Adipocyte (in vitro differentiated cells): Measurements from ENCODE around the gene PDZD2.

ENCODE experiments used
- DNase-seq: peaks from one replicate; pipeline ENCODE4 v3.0.0-alpha.2; 2015; ENCODE audit warnings: low read depth
- H3K27me3 ChIP-seq: replicated peaks from 2 replicates; pipeline ENCODE4 v1.7.0; 2013; ENCODE audit warnings: mild to moderate bottlenecking, low read length, moderate library complexity; ENCODE audit not compliant: control insufficient read depth, insufficient read depth
- H3K36me3 ChIP-seq: 2 replicates; pipeline ENCODE4 v1.7.0; 2013; ENCODE audit warnings: low read length, mild to moderate bottlenecking, moderate library complexity; ENCODE audit not compliant: control insufficient read depth, insufficient read depth, severe bottlenecking
- H3K4me1 ChIP-seq: 2 replicates; pipeline ENCODE4 v1.7.0; 2013; ENCODE audit warnings: mild to moderate bottlenecking, low read length, moderate library complexity; ENCODE audit not compliant: control insufficient read depth, insufficient read depth
- H3K4me3 ChIP-seq: 2 replicates; pipeline ENCODE4 v1.7.0; 2013; ENCODE audit warnings: mild to moderate bottlenecking, low read length, moderate library complexity
- H3K9ac ChIP-seq: 2 replicates; pipeline ENCODE4 v1.7.0; 2013; ENCODE audit warnings: mild to moderate bottlenecking, low read length, moderate library complexity
- H3K9me3 ChIP-seq: 2 replicates; pipeline ENCODE4 v1.7.0; 2013; ENCODE audit warnings: mild to moderate bottlenecking, low read length, moderate library complexity; ENCODE audit not compliant: control insufficient read depth

Gene PDZD2

DNA sequence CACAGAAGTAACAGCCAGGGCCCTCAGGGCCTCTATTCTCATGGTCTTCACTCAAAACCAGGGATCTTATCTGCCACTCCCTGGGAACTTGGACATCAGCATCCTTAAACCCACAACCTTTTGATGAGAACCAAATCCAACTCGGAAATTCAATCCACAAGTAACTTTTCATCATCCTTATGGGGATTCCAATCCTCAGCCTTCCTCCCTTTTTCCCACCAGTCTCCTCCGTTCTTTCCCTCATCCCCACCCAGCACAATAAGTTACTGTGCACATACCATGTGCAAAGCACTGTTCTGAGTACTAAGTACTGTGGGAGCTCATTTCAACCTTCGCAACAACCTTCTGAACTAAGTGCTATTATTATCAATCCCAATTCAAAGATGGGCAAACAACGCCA, 518.1 kb downstream of the PDZD2 start:
- no peak for DNase-seq
- H3K4me3 ChIP-seq, result no peak overlapping the region
- H3K4me1 ChIP-seq, result peaks cover 44% of the 10 kb centered on the region
- peaks cover 12% of the 10 kb centered on the region for H3K36me3 ChIP-seq
- H3K27me3 ChIP-seq, result no peaks in the 10 kb centered on the region
- H3K9me3 ChIP-seq, result no peaks in the 10 kb centered on the region
- no peak overlapping the region for H3K9ac ChIP-seq

- H3K36me3 ChIP-seq, result peaks cover 12% of the 10 kb centered on the region
- H3K9ac ChIP-seq, result no peak overlapping the region
- H3K4me1 ChIP-seq, result peaks cover 38% of the 10 kb centered on the region
- no peaks in the 10 kb centered on the region for H3K9me3 ChIP-seq
- no peak for DNase-seq
- no peaks in the 10 kb centered on the region for H3K27me3 ChIP-seq
- H3K4me3 ChIP-seq, result no peak overlapping the region
Measured at GRCh38 chr5:32158679-32158975, 519.7 kb downstream of the PDZD2 start.

DNA sequence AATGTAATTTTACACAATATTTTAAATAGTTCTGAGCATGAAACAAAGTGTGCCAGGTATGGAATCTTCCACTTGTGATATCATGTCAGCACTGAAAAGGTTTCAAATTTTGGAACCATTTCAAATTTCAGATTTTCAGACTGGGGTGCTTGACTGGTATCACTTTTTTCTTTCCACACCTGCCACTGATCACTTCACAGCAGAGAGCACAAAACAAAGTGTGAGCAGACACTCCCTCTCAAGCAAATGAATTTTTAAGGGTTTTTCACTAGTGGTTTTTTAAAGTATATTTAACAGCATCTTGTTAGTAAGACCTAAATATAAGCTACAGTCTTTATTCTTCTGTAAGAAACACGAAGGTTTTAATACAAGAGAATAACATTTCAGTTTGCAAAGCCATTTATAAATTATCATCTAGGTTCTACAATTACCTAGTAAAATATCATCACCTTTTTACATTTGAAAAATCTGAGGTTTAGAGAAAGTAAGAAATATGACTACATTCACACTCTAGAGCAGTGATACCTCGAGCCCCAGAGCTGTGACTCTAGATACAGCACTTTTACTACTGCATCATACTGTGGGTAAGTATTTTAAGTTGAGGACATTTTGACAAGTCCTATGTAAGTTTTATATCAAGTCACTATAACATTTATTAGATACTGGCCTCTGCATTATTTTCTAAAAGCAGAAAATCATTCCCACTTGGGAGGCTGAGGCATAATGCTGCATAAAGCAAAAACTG, 520.6 kb downstream of the PDZD2 start:
- no peak overlapping the region for H3K4me3 ChIP-seq

DNA sequence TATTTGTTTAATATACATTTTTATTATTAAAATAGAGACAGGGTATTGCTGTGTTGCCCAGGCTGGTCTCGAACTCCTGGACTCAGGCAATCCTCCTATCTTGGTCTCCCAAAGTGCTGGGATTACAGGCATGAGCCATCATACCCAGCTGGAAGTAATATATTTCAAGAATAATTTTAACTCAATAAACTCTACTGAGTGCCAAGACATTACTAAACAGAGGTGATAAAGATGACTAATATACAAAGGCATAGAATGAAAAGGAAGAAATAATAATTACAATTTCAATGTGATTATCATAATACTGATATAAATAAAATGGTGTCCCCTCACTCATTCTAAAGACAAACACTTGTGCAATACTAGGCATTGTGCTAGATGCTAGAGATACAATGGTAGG, 521.3 kb downstream of the PDZD2 start:
- peaks cover 42% of the 10 kb centered on the region for H3K4me1 ChIP-seq
- no peak overlapping the region for H3K9ac ChIP-seq
- no peaks in the 10 kb centered on the region for H3K9me3 ChIP-seq
- peaks cover 12% of the 10 kb centered on the region for H3K36me3 ChIP-seq
- DNase-seq, result no peak
- no peaks in the 10 kb centered on the region for H3K27me3 ChIP-seq
- no peak overlapping the region for H3K4me3 ChIP-seq

More for the DNA sequence above, 520.6 kb downstream of the PDZD2 start:
- no peaks in the 10 kb centered on the region for H3K9me3 ChIP-seq
- H3K9ac ChIP-seq, result no peak overlapping the region
- no peak for DNase-seq
- H3K4me1 ChIP-seq, result peaks cover 39% of the 10 kb centered on the region
- H3K36me3 ChIP-seq, result peaks cover 12% of the 10 kb centered on the region
- H3K27me3 ChIP-seq, result no peaks in the 10 kb centered on the region
